Panc1 (cell line): ENCODE data around the gene CD72.

Source experiments
- POLR2AphosphoS5 ChIP-seq: IDR thresholded peaks from 2 replicates; pipeline ENCODE4 v1.6.1; 2012; ENCODE audit warnings: mild to moderate bottlenecking, low read depth, low read length, moderate library complexity
- TCF7L2 ChIP-seq: IDR thresholded peaks from 2 replicates; pipeline ENCODE4 v1.6.1; 2011; ENCODE audit warnings: mild to moderate bottlenecking, low read depth, low read length, inconsistent platforms
- TF ChIP-seq, protein P1 (sequence below): fragments of 450-650 bp; IDR thresholded peaks from 2 replicates; pipeline ENCODE4 v1.5.1; 2017; ENCODE audit warnings: mild to moderate bottlenecking

DNA sequence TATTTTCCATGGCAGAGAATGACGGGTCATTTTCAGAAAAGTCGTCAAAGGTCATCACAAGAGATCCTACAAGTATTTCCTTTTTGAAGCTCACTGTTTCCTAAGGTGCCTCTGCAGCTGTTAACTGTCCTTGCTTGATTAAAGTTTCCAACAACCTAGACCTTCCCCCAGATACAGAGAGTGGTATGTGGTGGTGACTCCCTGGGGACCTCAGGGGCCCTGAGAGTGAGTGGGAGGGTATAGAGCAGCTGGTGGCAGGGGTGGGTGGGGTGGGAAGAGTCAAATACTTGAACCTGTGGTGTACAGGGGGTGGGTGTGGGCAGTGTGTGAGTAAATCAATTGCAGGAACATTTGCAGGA is 1.6 kb upstream of the CD72 start:
- TF ChIP-seq POLR2AphosphoS5, result no peak
- TF ChIP-seq, protein P1, sequence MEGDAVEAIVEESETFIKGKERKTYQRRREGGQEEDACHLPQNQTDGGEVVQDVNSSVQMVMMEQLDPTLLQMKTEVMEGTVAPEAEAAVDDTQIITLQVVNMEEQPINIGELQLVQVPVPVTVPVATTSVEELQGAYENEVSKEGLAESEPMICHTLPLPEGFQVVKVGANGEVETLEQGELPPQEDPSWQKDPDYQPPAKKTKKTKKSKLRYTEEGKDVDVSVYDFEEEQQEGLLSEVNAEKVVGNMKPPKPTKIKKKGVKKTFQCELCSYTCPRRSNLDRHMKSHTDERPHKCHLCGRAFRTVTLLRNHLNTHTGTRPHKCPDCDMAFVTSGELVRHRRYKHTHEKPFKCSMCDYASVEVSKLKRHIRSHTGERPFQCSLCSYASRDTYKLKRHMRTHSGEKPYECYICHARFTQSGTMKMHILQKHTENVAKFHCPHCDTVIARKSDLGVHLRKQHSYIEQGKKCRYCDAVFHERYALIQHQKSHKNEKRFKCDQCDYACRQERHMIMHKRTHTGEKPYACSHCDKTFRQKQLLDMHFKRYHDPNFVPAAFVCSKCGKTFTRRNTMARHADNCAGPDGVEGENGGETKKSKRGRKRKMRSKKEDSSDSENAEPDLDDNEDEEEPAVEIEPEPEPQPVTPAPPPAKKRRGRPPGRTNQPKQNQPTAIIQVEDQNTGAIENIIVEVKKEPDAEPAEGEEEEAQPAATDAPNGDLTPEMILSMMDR, result no peak
- no peak for TF ChIP-seq TCF7L2
